BJ (cell line): Measurements from ENCODE around the gene XRCC1. TPM values are rescaled to one million over a fixed set of nuclear protein-coding genes. Genes with fewer than 3 reads are reported as not detected.
A peak's percentile ranks its signal among the peaks of the same experiment; 100 is the strongest.

Source experiments
- CTCF ChIA-PET: fragments of 350-600 bp; formaldehyde crosslinking; extraction: SDS; loops from one replicate; lab custom pipeline; 2021; ENCODE audit warnings: antibody characterized with exemption, inconsistent platforms; lab: Yijun Ruan, JAX
- POLR2A ChIA-PET: fragments of 300-600 bp; sonication (Branson Sonifier 250); formaldehyde crosslinking; extraction: SDS; loops from one replicate; lab custom pipeline; 2021; ENCODE audit warnings: antibody characterized with exemption; lab: Charles Lee
- DNase-seq: peaks from one replicate; pipeline ENCODE4 v3.0.0-alpha.2; 2011; ENCODE audit warnings: low read depth
- H3K27me3 ChIP-seq: 2 replicates; pipeline ENCODE4 v1.6.0; 2011; ENCODE audit warnings: low read length; ENCODE audit not compliant: control insufficient read depth, insufficient read depth
- H3K36me3 ChIP-seq: 2 replicates; pipeline ENCODE4 v1.5.1; 2011; ENCODE audit warnings: low read length; ENCODE audit not compliant: control insufficient read depth, insufficient read depth
- H3K4me3 ChIP-seq: 2 replicates; pipeline ENCODE4 v1.5.1; 2011; ENCODE audit warnings: low read depth, mild to moderate bottlenecking, control low read depth, low read length
- polyA minus RNA-seq: library from RNA; depleted of rRNA, polyadenylated mRNA; stranded (reverse); fragments of >200 nt; gene quantifications from 2 replicates; pipeline ENCODE4 v1.2.3, GENCODE V29; 2011; rRNA and poly(A)+ RNA removed
- polyA plus RNA-seq: library from polyadenylated mRNA; depleted of rRNA; stranded (reverse); fragments of >200 nt; gene quantifications from 2 replicates; pipeline ENCODE4 v1.2.3, GENCODE V29; 2011; rRNA removed
- TF ChIP-seq, protein P1 (sequence below): IDR thresholded peaks from 2 replicates; pipeline ENCODE4 v1.5.1; 2011; ENCODE audit warnings: low read depth, mild to moderate bottlenecking, control low read depth, inconsistent platforms, low read length, moderate library complexity; ENCODE audit not compliant: insufficient read depth

XRCC1 gene, protein sequence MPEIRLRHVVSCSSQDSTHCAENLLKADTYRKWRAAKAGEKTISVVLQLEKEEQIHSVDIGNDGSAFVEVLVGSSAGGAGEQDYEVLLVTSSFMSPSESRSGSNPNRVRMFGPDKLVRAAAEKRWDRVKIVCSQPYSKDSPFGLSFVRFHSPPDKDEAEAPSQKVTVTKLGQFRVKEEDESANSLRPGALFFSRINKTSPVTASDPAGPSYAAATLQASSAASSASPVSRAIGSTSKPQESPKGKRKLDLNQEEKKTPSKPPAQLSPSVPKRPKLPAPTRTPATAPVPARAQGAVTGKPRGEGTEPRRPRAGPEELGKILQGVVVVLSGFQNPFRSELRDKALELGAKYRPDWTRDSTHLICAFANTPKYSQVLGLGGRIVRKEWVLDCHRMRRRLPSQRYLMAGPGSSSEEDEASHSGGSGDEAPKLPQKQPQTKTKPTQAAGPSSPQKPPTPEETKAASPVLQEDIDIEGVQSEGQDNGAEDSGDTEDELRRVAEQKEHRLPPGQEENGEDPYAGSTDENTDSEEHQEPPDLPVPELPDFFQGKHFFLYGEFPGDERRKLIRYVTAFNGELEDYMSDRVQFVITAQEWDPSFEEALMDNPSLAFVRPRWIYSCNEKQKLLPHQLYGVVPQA
- 22.8 and 30.8 TPM in 2 replicates for polyA plus RNA-seq
- polyA minus RNA-seq, result 11.4 and 22.8 TPM in 2 replicates

DNA sequence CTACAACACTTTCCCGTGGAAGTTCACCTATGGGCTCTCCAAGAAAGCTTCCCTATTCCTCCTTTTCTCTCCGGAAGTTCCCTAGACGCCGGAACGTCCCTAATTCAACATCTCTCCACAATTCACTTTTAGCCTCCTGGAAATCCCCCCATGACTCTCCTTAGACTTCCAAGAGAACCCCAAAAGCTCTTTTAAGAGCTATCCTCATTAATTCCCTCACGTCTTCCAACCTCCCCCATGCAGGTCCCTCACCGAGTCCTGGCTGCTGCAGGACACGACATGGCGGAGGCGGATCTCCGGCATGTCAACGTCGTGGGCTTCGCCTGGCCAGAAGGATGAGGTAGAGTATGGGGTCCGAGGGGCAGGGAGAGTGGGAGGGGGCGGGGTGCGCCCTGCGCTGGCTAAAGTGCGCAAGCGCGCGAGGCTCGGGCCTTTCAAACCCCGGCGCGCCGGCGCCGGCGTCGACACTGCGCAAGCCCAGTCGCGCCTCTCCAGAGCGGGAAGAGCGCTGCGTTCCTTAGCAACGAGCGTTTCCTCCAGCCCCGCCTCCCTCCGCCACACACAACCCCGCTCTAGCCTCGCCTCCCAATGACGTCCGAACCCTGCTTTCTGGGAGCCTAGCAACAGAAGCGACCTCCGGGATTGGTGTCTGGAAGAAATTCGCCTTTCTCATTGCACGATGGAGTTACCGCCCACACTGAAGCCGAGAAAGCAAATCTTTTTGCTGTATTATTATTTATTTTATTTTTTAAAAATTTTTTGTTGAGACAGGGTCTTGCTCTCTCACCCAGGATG, at the start of gene XRCC1, which contains the start of gene PINLYP:
XRCC1 (minus strand) TSS at position 372 of the 795 bp plus-strand sequence; CDS start at position 303, 69 bp downstream.
PINLYP (plus strand) TSS at position 646 of the 795 bp plus-strand sequence. CDS start 1,391 bp downstream, outside the sequence.
- Histone ChIP-seq H3K27me3 (no peaks in the 10 kb centered on the region), H3K36me3 (no peaks in the 10 kb centered on the region), H3K4me3 (peak within 1 kb of the TSS; percentile 99)
- TF ChIP-seq, protein P1, sequence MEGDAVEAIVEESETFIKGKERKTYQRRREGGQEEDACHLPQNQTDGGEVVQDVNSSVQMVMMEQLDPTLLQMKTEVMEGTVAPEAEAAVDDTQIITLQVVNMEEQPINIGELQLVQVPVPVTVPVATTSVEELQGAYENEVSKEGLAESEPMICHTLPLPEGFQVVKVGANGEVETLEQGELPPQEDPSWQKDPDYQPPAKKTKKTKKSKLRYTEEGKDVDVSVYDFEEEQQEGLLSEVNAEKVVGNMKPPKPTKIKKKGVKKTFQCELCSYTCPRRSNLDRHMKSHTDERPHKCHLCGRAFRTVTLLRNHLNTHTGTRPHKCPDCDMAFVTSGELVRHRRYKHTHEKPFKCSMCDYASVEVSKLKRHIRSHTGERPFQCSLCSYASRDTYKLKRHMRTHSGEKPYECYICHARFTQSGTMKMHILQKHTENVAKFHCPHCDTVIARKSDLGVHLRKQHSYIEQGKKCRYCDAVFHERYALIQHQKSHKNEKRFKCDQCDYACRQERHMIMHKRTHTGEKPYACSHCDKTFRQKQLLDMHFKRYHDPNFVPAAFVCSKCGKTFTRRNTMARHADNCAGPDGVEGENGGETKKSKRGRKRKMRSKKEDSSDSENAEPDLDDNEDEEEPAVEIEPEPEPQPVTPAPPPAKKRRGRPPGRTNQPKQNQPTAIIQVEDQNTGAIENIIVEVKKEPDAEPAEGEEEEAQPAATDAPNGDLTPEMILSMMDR, result no peak
- CTCF ChIA-PET, result interaction anchor here (0.9 to 6.6 kb wide), 6 partner anchors 11 to 129 kb away, joined by 3 to 32 read pairs (median 4); no protein-coding TSS in a partner anchor
- POLR2A ChIA-PET, result interaction anchor here (0.6 kb wide), 1 partner anchor 694 kb away, joined by 3 read pairs; no protein-coding TSS in a partner anchor
- DNase-seq, result peak; percentile 92

DNA sequence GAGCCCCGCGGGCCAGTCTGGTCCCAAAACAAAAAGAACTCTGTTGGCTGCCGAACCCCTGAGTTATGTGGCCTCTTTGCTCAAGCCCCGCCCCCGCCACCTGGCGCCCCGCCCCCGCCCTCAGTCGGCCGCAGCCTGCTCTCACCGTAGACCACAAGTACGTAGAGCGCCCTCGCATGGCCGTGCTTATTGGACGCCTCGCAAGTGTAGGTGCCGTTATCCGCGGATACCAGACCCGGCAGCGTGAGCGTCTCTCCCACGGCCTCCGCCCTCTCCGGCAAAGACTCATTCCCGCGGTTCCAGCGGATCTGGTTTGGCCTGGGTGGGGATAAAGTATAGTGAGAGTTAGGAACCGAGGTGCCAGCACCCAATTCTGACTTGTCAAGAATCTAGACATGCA, 49.6 kb upstream of the XRCC1 start:
- TF ChIP-seq, protein P1, result no peak
- no peak overlapping the region for H3K4me3 ChIP-seq
- POLR2A ChIA-PET, result no interaction called here
- H3K27me3 ChIP-seq, result no peaks in the 10 kb centered on the region; the same call in 1 of the 2 replicates
- CTCF ChIA-PET, result no interaction called here
- no peaks in the 10 kb centered on the region for H3K36me3 ChIP-seq
- no peak for DNase-seq

DNA sequence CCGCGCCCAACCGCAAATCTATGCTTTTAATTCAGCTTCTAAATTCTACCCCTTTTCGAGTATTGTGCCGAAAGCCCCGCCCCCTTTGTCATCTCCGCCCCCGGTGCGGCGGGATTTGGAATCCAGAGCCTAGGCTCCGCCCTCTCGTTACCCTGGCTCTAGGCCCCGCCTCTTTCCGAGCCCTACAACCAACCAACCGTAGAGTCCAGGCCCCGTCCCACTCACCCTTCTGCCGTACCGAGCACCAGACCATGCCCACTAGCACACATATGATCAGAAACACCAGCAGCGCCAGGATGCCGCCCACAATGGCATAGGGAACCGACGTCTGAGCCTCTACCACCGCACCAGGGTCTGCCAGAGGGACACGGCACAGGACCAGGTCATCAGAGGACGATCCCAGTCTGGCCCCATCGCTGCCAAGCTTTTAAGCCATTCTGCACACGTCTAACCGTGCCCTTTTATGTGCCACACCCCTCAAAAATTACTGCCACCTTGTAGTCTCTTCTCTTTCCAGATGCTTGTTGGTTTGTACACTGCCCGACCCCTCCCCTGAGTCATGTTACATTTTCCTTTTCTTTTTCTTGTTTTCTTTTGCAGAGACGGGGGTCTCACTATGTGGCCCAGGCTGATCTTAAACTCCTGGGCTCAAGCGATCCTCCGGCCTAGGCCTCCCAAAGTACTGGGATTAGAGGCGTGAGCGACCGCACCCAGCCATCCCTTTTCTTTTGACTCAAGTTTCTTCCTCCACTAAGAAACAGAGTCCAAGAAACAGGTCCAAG, 48.8 kb upstream of the XRCC1 start:
- H3K36me3 ChIP-seq, result no peaks in the 10 kb centered on the region
- DNase-seq, result no peak
- no peak overlapping the region for H3K4me3 ChIP-seq
- ChIA-PET POLR2A (no interaction called here), CTCF (no interaction called here)
- H3K27me3 ChIP-seq, result no peaks in the 10 kb centered on the region; the same call in 1 of the 2 replicates
- TF ChIP-seq, protein P1, result no peak

DNA sequence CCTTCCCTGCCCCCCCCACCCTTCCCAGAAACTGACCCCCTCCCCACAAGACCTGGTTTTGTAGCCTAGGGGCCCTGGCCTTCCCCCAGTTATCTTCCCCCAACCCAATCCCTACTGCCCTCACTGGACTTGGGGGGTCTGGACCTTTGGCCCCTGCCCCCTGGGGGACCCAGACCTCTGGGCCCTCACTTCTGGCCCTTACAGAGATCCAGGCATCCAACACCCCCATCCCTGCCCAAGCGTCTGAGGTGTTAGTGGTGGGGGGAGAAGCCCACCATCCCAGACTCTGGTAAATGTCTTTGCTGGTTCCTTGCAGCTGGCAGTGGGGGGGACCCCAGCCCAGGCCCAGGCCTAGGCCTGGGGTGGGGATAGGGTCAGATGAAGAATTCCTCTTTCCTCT, 47.6 kb upstream of the XRCC1 start:
- Histone ChIP-seq H3K4me3 (no peak overlapping the region), H3K36me3 (no peaks in the 10 kb centered on the region), H3K27me3 (no peaks in the 10 kb centered on the region; the same call in 1 of the 2 replicates)
- ChIA-PET POLR2A (no interaction called here), CTCF (no interaction called here)
- TF ChIP-seq, protein P1, result no peak
- DNase-seq, result no peak
